ENCODE results near the gene C1QL1. TPM values are rescaled to one million over a fixed set of nuclear protein-coding genes. Genes with fewer than 3 reads are reported as not detected.
A peak's percentile ranks its signal among the peaks of the same experiment; 100 is the strongest.

C1QL1 gene
- total RNA-seq, 1 donor from 2014 or later, result 37.0 TPM

DNA sequence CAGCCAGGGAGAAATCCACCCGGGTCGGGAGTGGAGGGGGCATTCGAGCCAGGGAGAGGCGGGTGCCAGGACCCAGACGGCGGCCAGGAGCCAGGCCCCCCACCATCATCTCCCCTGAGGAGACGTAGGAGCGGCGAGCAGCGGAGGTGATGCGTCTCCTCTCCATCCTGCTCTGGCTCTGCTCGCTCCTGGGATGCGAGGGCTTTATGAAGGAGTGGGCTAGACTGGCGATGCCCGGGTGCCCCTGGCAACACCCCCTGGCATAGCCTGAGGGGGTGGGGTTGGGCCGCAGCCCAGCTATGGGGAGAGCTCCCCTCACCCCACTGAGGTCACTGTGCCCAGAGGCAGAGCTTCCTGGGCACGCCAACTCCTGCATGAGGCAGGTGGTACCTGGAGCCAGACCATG, 52.8 kb downstream of the C1QL1 start, which contains the start of gene GFAP:
TSS of gene GFAP (minus strand) at position 180 of the 406 bp plus-strand sequence. CDS start at position 166, 14 bp downstream.
- Mint-ChIP-seq H3K36me3 (ENCODE audit: insufficient read depth) (no peaks in the 10 kb centered on the region), H3K4me1 (ENCODE audit: low read depth) (no peaks in the 10 kb centered on the region), H3K27ac (peak within 1 kb of the TSS; percentile 33), H3K4me3 (ENCODE audit: low read depth) (no peak within 1 kb of the TSS), H3K27me3 (peaks cover 48% of the 10 kb centered on the region), H3K9me3 (ENCODE audit: low read depth) (no peaks in the 10 kb centered on the region)
- TF ChIP-seq, protein P1, sequence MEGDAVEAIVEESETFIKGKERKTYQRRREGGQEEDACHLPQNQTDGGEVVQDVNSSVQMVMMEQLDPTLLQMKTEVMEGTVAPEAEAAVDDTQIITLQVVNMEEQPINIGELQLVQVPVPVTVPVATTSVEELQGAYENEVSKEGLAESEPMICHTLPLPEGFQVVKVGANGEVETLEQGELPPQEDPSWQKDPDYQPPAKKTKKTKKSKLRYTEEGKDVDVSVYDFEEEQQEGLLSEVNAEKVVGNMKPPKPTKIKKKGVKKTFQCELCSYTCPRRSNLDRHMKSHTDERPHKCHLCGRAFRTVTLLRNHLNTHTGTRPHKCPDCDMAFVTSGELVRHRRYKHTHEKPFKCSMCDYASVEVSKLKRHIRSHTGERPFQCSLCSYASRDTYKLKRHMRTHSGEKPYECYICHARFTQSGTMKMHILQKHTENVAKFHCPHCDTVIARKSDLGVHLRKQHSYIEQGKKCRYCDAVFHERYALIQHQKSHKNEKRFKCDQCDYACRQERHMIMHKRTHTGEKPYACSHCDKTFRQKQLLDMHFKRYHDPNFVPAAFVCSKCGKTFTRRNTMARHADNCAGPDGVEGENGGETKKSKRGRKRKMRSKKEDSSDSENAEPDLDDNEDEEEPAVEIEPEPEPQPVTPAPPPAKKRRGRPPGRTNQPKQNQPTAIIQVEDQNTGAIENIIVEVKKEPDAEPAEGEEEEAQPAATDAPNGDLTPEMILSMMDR (IDR thresholded peaks at IDR 0.05; ENCODE audit: unreplicated experiment), result no peak
- no peak for DNase-seq (ENCODE audit: low spot score, unreplicated experiment)

DNA sequence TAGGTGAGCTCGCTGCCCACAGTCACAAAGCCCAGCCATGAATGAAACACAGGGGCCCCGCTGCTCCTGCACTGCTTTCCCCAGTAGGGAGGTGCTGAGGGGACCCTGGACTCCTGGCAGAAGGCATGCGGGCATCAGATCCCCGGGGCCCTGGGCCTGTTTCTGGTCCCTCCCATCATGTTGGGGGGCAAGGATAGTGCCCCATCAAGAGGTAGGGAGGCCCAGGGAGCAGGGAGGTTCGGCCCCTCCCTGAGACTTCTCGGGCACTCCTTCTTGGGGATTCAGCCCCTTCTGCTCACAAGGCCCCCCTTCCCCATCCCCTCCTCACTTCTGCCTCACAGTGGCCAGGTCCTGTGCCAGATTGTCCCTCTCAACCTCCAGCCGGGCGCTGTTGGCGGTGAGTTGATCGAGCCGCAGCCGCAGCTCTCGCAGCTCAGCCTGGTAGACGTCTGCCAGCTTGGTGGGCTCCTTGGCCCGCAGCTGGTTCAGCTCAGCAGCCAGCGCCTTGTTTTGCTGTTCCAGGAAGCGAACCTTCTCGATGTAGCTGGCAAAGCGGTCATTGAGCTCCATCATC, 53.3 kb downstream of the C1QL1 start:
- Mint-ChIP-seq H3K4me3 (ENCODE audit: low read depth) (no peak overlapping the region), H3K9me3 (ENCODE audit: low read depth) (no peaks in the 10 kb centered on the region), H3K27ac (no peak overlapping the region), H3K36me3 (ENCODE audit: insufficient read depth) (no peaks in the 10 kb centered on the region), H3K27me3 (peaks cover 42% of the 10 kb centered on the region), H3K4me1 (ENCODE audit: low read depth) (no peaks in the 10 kb centered on the region)
- TF ChIP-seq, protein P1 (IDR thresholded peaks at IDR 0.05; ENCODE audit: unreplicated experiment), result no peak
- DNase-seq (ENCODE audit: low spot score, unreplicated experiment), result no peak

DNA sequence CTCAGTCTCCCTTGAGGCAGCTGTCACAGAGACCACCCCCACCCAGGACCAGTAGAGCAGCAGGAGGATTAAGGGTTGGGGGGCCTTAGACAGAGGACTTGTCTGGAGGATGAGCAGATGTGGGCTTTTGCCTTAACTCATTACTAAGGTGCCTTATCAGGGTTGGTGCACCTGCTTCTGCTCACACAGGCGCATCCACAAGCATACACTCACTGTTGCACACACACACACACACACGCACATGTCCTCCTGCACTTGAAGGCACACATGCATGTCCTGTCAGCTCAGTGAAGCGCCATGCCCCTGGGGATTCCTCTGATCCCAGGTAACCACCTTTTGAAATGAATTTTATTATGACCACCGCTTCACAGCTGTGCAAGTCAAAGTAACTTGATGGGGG, 54.0 kb downstream of the C1QL1 start:
- Mint-ChIP-seq H3K9me3 (ENCODE audit: low read depth) (no peaks in the 10 kb centered on the region), H3K27me3 (peaks cover 47% of the 10 kb centered on the region)
- no peak for DNase-seq (ENCODE audit: low spot score, unreplicated experiment)

DNA sequence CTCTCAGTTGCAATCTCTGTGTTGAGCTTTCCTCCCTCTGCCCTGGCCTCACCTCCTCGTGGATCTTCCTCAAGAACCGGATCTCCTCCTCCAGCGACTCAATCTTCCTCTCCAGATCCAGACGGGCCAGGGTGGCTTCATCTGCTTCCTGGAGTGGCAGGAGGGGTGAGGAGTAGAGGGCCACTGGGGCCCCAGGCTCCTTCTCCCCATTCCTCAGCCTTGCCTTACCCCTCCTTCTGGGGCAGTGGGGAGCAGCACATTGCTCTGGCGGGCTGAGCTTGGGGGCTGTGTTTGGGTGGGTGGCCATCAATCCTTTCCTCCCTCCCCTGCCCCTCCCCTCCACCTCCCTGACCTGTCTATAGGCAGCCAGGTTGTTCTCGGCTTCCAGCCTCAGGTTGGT, 54.4 kb downstream of the C1QL1 start:
- Mint-ChIP-seq H3K9me3 (ENCODE audit: low read depth) (no peaks in the 10 kb centered on the region), H3K4me3 (ENCODE audit: low read depth) (no peak overlapping the region), H3K36me3 (ENCODE audit: insufficient read depth) (no peaks in the 10 kb centered on the region), H3K27me3 (peaks cover 50% of the 10 kb centered on the region), H3K27ac (no peak overlapping the region), H3K4me1 (ENCODE audit: low read depth) (no peaks in the 10 kb centered on the region)
- TF ChIP-seq, protein P1 (IDR thresholded peaks at IDR 0.05; ENCODE audit: unreplicated experiment), result no peak
- no peak for DNase-seq (ENCODE audit: low spot score, unreplicated experiment)

More for the DNA sequence above, 54.0 kb downstream of the C1QL1 start:
- H3K4me3 Mint-ChIP-seq (ENCODE audit: low read depth), result no peak overlapping the region
- H3K27ac Mint-ChIP-seq, result no peak overlapping the region
- no peaks in the 10 kb centered on the region for H3K36me3 Mint-ChIP-seq (ENCODE audit: insufficient read depth)
- TF ChIP-seq, protein P1 (IDR thresholded peaks at IDR 0.05; ENCODE audit: unreplicated experiment), result no peak
- H3K4me1 Mint-ChIP-seq (ENCODE audit: low read depth), result no peaks in the 10 kb centered on the region

DNA sequence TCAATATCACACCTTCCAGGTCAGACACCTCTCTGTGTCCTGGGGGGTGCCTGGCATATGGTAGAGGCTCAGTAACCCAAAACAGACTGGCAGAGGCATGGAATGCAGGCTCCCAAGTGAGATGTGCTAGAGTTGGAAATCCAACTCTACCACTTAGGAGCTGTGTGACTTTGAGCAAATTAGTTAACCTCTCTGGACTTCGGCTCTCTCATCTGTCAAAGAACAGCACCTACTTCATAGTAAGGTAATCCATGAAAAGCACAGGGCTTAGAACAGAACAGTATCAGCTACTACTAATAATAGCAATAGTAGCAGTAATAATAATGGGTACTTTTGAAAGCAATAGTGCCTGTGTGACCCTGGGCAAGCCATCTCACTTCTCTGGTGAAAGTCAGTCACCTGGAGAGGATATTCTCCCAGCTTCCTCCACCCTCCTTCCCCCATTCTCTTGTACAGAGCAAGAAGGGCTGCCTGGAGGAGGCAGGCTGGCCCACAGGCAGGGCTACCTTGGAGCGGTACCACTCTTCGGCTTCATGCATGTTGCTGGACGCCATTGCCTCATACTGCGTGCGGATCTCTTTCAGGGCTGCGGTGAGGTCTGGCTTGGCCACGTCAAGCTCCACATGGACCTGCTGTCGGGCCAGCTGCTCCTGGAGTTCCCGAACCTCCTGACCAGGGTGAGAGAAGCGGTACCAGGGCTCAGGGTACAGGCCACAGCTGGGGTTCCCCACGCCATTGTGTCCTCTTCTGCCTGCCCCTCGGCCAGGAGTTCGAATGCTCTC, 55.1 kb downstream of the C1QL1 start:
- DNase-seq (ENCODE audit: low spot score, unreplicated experiment), result no peak
- Mint-ChIP-seq H3K27ac (no peak overlapping the region), H3K4me1 (ENCODE audit: low read depth) (no peaks in the 10 kb centered on the region), H3K4me3 (ENCODE audit: low read depth) (no peak overlapping the region), H3K36me3 (ENCODE audit: insufficient read depth) (no peaks in the 10 kb centered on the region), H3K9me3 (ENCODE audit: low read depth) (no peaks in the 10 kb centered on the region), H3K27me3 (peaks cover 52% of the 10 kb centered on the region)
- TF ChIP-seq, protein P1 (IDR thresholded peaks at IDR 0.05; ENCODE audit: unreplicated experiment), result no peak
